Measurements from ENCODE around the gene OAF.

GRCh38 chr11:120223793-120224192 lies 13.0 kb downstream of the OAF start:
- no peak for TF ChIP-seq EP300 (IDR thresholded peaks at IDR 0.05)
- TF ChIP-seq, protein P1, sequence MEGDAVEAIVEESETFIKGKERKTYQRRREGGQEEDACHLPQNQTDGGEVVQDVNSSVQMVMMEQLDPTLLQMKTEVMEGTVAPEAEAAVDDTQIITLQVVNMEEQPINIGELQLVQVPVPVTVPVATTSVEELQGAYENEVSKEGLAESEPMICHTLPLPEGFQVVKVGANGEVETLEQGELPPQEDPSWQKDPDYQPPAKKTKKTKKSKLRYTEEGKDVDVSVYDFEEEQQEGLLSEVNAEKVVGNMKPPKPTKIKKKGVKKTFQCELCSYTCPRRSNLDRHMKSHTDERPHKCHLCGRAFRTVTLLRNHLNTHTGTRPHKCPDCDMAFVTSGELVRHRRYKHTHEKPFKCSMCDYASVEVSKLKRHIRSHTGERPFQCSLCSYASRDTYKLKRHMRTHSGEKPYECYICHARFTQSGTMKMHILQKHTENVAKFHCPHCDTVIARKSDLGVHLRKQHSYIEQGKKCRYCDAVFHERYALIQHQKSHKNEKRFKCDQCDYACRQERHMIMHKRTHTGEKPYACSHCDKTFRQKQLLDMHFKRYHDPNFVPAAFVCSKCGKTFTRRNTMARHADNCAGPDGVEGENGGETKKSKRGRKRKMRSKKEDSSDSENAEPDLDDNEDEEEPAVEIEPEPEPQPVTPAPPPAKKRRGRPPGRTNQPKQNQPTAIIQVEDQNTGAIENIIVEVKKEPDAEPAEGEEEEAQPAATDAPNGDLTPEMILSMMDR (IDR thresholded peaks at IDR 0.05), result no peak
